GM19238 (cell line): ENCODE data around the gene IL17A.
A peak's percentile ranks its signal among the peaks of the same experiment; 100 is the strongest.
"Not testable (repeated sequence)": the region's sequence is repeated elsewhere in the genome, so short reads cannot be mapped to it uniquely, and the experiment has no call there.

Source experiments
- DNase-seq: peaks from one replicate; pipeline ENCODE4 v3.0.0; 2011; ENCODE audit warnings: low spot score; ENCODE audit not compliant: insufficient read length

Gene IL17A

DNA sequence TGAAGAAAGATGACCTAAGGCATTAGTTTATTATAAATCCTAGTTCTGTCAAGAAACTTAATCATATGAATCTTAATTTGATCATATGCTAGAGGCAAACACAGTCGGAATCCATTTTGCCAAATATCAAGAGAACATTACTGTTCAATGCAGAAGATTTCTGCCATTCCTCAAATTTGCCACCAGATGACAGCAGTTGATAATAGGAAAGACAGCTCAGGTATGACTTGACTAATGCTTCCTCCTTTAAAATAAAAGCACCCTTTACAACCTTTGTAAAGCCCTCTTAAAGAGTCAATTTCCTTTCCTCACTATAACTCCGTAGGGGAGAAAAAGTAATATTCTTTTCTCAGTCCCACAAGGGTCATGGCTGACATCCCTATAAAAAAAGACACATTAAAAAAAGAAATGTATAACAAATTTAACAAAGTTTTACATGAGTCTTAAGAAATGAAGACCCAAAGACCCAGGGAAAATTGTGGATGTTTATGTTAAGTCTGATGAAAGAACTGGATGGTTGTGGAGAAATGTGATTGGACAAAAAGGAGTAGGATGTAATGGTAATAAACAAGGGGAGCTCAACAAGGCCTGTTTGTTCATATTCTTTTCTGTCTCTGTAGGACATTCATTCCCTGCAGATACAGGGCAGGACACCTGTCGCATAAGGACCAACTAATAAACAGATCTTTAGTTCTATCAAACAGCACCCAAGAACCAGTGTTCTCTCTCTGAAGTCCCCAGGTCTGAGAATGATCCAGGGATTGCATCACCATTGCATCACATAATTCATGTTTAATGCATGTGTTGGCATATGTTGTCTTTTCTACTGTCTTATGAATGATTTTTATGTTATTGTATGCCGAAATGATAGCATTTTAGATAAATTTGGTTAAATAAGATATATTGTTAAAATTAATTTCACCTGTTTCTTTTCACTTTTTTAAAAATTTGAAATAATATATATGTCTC is 23.0 kb upstream of the IL17A start:
- no peak for DNase-seq

DNA sequence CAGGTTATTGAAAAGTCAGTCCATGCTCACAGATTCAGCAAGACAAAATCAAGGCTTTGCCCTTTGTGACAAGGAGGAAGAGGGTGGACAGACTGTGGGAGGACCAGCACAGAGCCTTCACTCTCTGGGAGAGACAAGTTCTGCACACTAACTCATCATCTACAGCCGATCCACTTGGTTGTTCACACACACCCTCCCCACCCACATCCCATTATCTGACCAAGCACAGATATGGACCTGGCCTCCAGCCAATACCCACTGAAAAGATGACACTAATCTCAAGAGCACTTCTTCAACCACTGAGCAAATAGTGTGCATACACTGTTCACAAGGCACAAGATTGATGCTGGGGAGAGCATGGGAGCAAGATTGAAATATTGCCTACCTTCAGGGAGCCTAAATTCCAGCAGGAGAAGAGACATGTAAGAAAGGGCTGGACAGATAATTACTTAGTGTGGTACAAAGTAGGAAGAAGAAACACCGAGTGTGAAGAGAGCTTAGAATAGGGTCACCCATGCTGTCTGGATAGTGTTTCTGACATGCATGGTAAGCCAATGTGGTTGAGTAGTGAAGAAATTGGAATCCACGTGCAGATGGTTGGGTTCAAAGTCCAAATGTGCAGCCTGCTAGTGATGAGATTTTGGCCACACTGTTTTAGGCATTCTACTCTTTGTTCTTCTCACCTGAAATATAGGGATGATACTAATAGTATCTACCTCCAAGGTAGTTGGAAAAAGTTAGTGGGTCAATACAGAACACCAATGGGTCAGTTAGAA is 21.7 kb upstream of the IL17A start:
- DNase-seq = no peak

DNA sequence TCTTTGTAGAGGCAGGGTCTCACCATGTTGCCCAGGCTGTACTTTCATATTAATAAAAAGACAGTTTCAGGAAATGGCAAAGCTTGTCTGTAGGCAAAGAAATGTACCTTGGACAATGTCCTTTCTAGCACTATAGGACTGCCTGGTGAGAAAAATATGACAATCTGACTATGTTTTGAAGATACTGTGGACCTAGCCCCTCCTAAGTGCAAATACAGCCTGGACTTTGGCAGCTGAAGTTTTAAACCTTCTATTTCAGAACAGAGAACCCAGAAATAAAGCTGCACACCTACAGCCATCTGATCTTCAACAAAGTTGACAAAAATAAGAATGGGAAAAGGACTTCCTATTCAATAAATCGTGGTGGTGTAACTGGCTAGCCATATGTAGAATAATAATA is 18.9 kb upstream of the IL17A start:
- no peak for DNase-seq

DNA sequence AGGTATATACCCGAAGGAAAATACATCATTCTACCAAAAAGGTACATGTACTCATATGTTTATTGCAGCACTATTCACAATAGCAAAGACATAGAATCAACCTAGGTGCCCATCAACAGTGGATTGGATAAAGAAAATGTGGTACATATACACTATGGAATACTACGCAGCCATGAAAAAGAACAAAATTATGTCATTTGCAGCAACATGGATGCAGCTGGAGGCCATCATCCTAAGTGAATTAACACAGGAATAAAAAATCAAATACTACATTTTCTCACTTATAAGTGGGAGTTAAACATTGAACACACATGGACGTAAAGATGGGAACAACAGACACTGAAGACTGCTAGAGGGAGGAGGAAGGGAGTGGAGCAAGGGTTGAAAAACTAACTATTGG is 17.8 kb upstream of the IL17A start:
- DNase-seq = not testable (repeated sequence)

DNA sequence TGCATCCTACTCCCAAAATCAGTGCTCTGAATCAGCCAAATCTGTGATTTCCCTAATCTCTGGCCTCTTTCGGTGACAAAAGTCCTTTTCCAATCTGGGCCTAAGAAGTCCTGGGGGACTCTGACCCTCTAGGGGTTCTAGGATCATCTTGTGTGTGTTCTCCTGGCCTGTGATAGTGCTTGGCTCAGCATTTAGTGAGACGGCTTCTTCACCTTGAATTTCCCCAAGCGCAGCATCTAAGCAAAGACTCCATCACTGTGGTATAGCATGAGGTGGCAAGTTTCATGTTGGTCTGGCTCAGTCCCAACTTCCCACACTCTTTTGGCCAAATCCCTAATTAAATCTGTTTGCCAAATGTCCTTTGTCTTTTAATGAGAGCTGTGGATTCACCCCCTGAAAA is 12.1 kb upstream of the IL17A start:
- no peak for DNase-seq

DNA sequence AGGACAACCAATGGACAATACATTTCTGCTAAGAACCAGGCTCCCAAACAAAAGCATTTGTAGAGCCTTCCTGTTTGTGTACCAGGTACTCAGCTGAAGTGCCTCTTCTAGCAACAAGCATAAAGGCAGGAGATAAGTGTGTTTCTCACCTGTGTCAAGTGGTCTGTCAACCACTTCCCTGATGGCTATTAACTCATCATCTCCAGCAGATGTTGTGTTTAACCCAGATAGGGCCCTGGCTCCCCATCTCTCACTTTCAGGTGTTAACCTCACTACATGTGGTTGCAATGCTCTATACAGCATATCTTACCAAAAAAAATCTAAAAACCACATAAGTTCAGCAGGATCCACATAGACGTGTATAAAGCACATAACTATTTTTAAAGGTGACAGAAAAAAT is 9.6 kb upstream of the IL17A start:
- no peak for DNase-seq

DNA sequence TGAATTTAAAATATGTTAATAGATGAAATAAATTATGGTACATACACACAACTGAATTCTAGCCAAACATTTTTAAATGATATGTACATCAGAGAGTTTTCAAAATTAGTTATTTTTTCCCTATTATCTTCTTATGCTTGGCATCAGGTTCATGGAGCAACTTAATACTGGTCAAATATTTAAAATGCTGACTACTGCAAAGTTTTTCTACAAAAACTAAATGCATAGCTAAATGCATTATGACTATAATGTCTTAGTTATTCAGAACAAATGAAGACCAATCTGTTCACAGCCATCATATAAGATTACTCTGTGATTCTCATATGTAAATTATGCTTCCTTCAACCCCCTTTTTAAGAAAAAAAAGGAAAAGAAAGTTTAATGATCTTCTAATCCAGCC is 8.2 kb upstream of the IL17A start:
- DNase-seq = no peak

DNA sequence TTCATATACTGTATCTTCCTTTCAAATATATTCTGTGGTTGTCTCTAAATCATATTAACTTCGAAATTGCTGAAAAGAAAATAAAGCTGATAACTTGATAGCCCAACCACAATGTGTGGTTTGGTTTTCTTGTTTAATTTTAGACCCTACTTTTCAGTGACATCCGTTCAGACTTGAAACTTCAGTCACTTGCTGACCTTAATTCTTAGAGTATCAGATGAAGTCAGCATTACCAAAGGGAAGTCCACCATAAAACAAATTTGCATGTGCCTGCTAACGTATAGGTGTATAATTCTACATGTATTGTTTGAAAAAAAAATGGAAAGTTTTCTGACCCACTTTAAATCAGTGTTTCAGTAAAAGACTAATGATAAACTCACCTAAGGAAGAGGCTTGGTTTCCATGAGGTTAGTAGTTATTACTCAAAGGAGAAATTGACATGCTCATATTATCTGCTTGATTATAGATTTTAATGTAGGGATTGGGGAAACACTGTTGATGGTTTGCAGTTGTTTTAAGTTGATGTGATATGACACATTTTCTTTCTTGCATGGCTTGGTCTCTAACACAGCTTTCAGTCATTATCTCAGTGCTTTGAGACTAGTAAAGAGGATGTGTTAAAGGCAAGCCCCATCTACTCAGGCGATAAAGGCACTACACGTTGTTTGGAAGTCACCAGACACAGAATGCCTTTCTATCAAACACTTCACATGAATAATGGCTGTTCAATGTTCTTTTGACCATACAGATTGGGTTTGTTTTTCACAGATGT is 5.2 kb upstream of the IL17A start:
- DNase-seq = no peak

DNA sequence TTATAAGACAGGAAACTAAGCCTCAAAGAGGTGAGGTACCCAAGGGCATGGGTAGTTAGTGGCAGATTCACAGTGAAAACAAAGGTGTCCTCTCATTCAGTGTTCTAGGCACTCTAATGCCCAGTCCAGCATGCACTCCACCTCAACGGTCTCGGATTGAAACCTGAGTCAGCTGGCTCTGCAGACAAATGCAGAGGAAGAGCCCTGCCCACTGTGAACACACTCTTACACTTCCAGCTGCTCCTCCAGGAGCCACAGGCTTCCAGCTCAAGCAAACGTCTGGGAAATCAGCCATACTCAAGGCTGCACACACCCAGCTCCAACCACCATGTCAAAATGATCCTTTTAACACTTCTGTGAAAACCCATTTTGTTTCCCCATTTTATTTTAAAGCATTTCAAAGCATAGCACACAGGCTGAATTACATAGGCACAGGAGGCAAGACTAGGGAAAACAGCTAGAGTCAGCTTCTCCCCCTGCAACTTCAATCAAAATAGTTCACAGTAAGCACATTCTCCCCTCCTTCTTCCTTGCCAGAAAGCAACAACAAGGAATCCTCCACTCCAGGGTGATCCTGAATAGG is 3.0 kb upstream of the IL17A start:
- DNase-seq = no peak

DNA sequence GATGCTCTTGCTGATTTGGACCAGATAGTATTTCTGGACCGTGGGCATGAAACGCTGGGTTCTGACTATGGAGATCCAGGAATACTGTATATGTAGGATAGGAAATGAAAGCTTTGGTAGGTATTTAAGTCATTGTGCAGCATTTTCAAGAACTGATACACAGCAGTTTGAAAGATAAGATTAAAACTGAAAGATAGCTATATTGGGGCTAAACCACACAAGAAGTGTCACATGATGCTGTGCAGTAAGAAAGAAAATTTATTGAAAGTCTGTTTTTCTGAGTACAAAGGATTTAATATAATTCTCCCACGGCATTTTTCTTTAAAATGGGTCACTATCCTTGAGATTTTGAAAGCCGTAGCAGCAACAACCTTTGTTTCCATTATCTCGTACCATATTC is 305 bp downstream of the IL17A start:
- DNase-seq = no peak

DNA sequence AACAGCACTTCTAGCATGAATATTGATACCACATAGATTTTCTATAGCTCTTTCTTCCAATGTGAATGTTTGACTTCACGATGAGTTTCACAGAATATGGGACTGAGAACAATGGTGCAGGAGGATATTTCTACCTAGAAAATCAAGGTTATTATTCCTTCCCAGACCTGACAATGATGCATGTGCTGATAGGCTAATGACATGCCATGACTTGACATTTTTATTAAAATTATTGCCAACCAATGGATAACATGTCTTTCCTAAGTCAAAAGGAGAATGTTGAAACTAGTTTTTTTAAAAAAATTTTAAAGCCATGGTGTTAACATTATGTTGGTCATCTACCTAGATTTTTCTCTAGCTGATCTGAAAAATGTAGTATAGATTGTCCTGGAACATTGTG is 923 bp downstream of the IL17A start:
- no peak for DNase-seq

DNA sequence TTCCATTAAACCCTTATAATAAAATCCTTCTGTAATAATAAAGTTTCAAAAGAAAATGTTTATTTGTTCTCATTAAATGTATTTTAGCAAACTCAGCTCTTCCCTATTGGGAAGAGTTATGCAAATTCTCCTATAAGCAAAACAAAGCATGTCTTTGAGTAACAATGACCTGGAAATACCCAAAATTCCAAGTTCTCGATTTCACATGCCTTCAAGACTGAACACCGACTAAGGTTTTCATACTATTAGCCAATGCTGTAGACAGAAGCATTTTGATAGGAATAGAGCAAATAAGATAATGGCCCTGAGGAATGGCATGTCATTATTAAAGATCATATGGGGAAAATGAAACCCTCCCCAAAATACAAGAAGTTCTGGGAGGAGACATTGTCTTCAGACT is 3.8 kb downstream of the IL17A start:
- DNase-seq = no peak

DNA sequence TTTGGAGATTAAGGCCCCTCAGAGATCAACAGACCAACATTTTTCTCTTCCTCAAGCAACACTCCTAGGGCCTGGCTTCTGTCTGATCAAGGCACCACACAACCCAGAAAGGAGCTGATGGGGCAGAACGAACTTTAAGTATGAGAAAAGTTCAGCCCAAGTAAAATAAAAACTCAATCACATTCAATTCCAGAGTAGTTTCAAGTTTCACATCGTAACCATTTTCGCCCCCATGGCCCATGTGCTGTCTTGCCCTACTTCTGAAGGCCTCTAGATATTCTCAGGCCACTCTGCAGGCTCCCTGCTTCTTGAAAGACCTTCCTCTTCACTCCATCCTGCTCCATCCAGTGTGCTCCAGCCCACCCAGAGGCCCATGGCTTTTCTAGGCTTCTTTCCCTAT is 4.2 kb downstream of the IL17A start:
- DNase-seq = no peak

DNA sequence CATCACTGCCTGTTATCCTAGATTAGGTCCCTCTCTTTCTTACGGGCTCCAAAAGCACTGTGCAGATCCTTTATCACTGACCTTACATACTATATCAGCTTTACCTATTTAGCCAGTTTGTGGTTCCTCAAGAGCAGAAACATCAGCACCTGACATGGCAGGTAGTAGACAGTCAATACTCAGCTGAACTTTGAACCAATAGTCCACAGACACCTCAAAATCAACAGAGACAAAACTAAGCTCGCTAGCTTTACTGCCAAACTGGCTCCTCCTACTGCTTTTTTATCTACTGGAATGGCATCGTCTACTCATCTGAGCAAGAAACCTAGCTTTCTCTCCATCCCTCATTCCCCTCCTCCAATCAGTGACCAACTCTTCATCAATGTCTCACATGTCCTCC is 5.6 kb downstream of the IL17A start:
- DNase-seq = no peak

DNA sequence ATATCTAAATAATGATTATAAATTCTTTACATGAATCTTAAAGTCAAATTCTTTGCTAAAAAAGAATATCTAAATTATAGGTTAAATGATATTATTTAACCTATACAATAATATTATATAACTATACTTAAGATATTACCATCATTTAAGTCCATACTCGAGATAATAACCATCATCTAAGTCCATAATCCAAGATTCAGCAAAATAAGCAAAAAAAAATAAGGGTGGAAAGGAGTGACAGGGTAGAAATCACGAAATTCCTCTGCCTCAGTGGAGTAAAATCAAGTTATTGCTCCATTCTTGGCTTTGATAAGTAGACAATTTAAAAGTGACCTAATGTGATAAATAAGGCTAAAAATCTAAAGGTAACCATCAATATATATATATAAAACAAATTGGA is 9.7 kb downstream of the IL17A start:
- no peak for DNase-seq

DNA sequence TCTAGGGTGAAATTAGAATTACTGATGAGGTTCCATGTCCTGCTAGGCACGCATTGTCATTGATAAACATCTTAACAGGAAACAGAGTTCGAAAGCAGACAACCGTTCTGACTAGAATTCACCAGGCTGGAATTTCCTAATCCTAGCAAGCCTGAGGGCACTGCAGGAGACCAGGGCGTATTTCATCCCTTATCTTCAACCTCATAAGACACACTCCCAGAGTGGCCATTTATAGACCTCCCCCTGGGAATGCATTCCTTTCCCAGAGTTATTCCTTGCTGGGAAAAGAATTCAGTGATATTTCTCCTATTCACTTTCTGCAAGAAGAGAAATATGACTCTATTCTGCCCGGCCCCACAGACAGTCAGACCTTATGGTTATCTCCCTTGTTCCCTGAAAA is 13.9 kb downstream of the IL17A start:
- DNase-seq = not testable (repeated sequence)

DNA sequence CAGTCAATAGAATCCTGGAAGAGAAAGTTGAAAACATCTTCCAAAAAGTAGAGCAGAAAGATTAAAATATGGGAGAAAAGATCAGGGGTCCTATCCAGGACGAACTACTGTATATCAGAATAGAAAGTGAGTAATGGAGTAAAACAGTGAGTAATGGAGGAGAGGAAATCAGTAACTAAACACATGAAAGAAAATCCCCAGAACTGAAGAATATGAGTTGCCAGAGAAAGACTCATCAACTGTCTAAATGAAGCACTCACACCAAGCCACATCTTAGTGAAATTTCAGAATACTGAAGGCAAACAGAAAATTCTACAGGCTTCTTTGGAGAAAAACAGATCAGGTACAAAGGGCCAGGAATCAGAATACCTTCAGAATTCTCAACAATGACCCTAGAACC is 14.9 kb downstream of the IL17A start:
- no peak for DNase-seq

DNA sequence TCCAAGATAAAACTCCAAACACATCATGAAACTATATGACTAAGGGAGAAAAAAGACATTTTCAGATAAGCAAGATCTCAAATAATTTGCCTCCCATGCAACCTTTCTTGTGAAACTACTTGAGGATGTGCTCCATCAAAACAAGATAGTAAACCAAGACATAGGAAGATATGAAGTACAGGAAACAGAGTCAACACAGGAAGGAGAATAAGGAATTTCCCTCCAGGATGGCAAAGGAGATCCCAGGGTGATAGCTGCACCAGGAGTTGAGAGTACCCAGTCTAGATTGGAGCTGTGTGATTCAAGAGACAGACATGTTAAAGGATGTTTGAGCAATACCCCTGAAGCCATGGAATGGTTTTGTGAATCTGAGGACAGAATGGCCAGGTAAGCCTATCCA is 15.3 kb downstream of the IL17A start:
- no peak for DNase-seq

DNA sequence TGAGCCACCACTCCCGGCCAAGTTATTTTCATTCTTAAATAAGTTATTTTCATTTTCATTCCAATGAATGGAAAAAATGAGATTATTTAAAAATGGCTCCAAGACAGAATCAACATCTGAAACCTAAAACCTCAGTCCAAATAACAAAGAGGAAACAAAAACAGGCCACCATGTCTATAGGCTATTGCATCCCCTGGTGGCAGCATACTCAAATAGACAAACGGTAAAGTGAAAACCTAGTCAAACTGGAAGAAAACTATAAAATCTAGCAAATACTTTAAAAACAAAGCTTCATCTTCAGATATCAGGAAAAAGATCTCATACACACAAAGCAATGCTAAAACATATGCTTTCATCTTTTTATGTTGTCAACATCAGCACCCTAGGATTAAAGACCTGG is 20.9 kb downstream of the IL17A start:
- DNase-seq = no peak

DNA sequence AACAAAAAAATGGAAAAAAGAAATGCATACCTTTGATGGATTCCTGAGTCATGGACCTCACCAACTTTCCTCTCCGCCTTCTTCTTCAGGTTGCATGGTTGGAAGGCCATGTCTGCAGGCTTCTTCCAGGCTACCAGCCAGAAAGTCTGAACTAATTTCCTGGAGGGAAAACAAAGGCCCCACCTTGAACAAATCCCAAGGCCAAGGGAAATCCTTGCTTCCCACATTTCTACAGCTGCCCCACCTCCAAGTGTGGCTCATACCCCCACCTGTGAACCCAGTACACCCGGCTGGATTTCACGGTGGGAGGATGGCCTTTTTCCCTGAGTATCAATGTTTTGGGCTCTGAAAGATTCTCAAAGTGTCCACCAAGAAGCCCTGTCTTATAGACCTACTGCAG is 22.4 kb downstream of the IL17A start:
- no peak for DNase-seq

DNA sequence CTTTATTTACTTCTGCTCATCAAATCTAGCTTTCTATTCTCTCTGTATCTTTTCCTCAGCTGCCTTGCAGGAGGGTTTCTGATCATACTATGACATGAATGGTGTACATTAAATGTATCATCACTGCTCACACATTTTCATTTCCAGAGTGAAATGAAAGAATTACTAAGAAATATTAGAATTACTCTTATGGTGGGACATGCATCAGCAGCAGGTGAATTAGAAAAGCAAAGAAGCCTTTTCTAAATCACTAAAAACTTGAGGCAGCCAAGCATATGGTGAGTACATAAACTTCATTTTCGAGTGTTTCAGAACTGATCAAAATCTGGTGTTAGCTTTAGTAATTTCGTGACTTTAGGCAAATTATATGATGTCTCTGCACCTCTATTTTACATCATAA is 23.6 kb downstream of the IL17A start:
- no peak for DNase-seq

DNA sequence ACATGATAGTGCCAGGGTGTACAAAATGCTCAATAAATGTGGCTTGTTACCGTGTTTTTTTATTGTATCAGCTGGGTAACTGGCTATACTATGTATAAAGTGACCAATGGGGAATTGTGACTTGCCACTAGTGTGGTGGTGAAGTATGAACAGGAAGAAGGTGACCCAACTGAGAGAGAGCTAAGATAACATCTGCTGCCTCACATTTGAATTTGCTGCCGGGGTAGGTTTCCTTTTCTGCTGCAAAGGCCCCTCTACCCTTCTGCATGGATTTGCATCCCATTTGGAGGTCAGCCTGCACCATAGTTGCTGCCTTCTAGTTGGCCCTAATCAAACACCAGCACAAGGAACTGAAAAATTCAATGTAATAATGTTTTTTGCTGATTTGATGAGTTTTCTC is 24.1 kb downstream of the IL17A start:
- DNase-seq = peak; percentile 23
